ENCODE data around the gene NEB. TPM values are rescaled to one million over a fixed set of nuclear protein-coding genes. Genes with fewer than 3 reads are reported as not detected.
"Not testable (repeated sequence)": the region's sequence is repeated elsewhere in the genome, so short reads cannot be mapped to it uniquely, and the experiment has no call there.

The NEB gene
- polyA plus RNA-seq, 1 donor from 2014 or later, result 0.38 TPM

DNA sequence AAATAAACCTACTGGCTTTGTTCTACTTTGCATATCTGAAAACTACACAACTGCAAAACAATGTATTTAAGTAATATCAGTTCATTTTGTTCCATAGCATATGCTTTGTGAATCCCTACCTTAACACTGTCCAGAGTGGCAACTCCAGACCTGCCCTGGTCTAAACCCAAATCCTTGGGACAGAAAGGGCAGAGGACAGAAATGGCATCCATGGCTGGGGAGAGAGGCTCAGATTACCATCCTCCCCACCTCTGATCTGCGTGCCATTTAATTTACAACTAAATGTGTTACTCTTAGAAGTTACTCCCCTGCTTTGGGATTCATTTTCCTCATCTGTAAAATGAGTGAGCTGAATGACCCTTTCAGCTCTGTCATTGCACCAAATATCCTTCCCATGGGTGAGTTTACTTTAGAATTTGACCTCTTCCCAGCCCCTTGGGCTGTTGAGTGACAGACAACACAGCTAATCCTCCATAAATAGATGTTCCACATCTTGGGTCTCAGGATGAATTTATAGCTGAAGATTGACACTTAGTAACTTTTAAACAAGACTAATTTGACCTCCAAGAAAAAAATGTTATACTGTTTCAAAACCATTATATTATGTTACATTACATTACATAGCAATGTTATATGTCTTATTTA is 20.1 kb upstream of the NEB start:
- no peak overlapping the region for H2AFZ ChIP-seq (ENCODE audit: low read depth, low read length)
- H3K27ac ChIP-seq (ENCODE audit: low read length), result no peak overlapping the region
- no peaks in the 10 kb centered on the region for H3F3A ChIP-seq (ENCODE audit: insufficient read depth, low read length, poor library complexity, severe bottlenecking)
- no peaks in the 10 kb centered on the region for H3K36me3 ChIP-seq (ENCODE audit: insufficient read depth, low read length)
- no peaks in the 10 kb centered on the region for H3K9me2 ChIP-seq (ENCODE audit: insufficient read depth, low read length)
- H4K20me1 ChIP-seq (ENCODE audit: insufficient read depth), result no peaks in the 10 kb centered on the region
- H3K27me3 ChIP-seq (ENCODE audit: insufficient read depth, low read depth, low read length), result no peaks in the 10 kb centered on the region
- no peaks in the 10 kb centered on the region for H3K79me2 ChIP-seq (replicated peaks; ENCODE audit: insufficient read depth, low read length)
- no peak overlapping the region for H3K9ac ChIP-seq (ENCODE audit: low read length)
- H3K9me3 ChIP-seq (ENCODE audit: low read length), result no peaks in the 10 kb centered on the region
- no peak overlapping the region for H3K4me3 ChIP-seq (ENCODE audit: low read length)
- H3K4me2 ChIP-seq (ENCODE audit: low read length), result no peak overlapping the region
- TF ChIP-seq EZH2 (IDR thresholded peaks at IDR 0.05; ENCODE audit: borderline replicate concordance, insufficient read depth, low read length, poor library complexity, severe bottlenecking), result no peak
- no peak for TF ChIP-seq MXI1 (conservative IDR thresholded peaks at IDR 0.05; ENCODE audit: poor library complexity, severe bottlenecking)
- no peak for TF ChIP-seq RAD21 (conservative IDR thresholded peaks at IDR 0.05)
- TF ChIP-seq, protein P1, sequence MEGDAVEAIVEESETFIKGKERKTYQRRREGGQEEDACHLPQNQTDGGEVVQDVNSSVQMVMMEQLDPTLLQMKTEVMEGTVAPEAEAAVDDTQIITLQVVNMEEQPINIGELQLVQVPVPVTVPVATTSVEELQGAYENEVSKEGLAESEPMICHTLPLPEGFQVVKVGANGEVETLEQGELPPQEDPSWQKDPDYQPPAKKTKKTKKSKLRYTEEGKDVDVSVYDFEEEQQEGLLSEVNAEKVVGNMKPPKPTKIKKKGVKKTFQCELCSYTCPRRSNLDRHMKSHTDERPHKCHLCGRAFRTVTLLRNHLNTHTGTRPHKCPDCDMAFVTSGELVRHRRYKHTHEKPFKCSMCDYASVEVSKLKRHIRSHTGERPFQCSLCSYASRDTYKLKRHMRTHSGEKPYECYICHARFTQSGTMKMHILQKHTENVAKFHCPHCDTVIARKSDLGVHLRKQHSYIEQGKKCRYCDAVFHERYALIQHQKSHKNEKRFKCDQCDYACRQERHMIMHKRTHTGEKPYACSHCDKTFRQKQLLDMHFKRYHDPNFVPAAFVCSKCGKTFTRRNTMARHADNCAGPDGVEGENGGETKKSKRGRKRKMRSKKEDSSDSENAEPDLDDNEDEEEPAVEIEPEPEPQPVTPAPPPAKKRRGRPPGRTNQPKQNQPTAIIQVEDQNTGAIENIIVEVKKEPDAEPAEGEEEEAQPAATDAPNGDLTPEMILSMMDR (IDR thresholded peaks at IDR 0.05; ENCODE audit: poor library complexity, severe bottlenecking), result no peak
- TF ChIP-seq SMC3 (conservative IDR thresholded peaks at IDR 0.05; ENCODE audit: poor library complexity), result no peak
- no peak for TF ChIP-seq EP300 (conservative IDR thresholded peaks at IDR 0.05; ENCODE audit: poor library complexity, severe bottlenecking)
- TF ChIP-seq TAF1 (IDR thresholded peaks at IDR 0.05; ENCODE audit: low read depth), result no peak
- no peak for TF ChIP-seq POLR2AphosphoS5 (IDR thresholded peaks at IDR 0.05)

DNA sequence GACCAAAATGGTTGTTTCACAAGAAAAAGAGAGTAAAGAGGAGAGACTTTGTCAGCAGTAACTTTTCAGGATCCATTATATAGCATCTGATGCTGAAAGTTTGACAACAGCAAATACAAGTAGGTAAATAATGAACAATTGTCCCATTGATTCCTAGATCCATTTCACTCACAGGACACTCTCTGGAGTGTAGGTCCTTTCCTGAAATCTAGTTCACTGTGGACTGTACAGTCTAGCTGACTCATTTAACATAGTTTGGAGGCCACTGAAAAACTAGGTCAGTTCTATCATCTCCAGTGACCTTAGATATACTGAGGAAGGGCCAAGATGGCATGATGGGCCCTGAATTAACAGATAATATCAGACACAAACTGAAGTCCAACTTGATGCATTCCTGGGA is 19.3 kb upstream of the NEB start:
- H3F3A ChIP-seq (ENCODE audit: insufficient read depth, low read length, poor library complexity, severe bottlenecking), result no peaks in the 10 kb centered on the region
- TF ChIP-seq RAD21 (conservative IDR thresholded peaks at IDR 0.05) (no peak), EP300 (conservative IDR thresholded peaks at IDR 0.05; ENCODE audit: poor library complexity, severe bottlenecking) (no peak), POLR2AphosphoS5 (IDR thresholded peaks at IDR 0.05) (no peak)
- TF ChIP-seq, protein P2, sequence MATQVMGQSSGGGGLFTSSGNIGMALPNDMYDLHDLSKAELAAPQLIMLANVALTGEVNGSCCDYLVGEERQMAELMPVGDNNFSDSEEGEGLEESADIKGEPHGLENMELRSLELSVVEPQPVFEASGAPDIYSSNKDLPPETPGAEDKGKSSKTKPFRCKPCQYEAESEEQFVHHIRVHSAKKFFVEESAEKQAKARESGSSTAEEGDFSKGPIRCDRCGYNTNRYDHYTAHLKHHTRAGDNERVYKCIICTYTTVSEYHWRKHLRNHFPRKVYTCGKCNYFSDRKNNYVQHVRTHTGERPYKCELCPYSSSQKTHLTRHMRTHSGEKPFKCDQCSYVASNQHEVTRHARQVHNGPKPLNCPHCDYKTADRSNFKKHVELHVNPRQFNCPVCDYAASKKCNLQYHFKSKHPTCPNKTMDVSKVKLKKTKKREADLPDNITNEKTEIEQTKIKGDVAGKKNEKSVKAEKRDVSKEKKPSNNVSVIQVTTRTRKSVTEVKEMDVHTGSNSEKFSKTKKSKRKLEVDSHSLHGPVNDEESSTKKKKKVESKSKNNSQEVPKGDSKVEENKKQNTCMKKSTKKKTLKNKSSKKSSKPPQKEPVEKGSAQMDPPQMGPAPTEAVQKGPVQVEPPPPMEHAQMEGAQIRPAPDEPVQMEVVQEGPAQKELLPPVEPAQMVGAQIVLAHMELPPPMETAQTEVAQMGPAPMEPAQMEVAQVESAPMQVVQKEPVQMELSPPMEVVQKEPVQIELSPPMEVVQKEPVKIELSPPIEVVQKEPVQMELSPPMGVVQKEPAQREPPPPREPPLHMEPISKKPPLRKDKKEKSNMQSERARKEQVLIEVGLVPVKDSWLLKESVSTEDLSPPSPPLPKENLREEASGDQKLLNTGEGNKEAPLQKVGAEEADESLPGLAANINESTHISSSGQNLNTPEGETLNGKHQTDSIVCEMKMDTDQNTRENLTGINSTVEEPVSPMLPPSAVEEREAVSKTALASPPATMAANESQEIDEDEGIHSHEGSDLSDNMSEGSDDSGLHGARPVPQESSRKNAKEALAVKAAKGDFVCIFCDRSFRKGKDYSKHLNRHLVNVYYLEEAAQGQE (IDR thresholded peaks at IDR 0.05; ENCODE audit: borderline replicate concordance), result no peak
- no peaks in the 10 kb centered on the region for H3K27me3 ChIP-seq (ENCODE audit: insufficient read depth, low read depth, low read length)
- no peaks in the 10 kb centered on the region for H3K36me3 ChIP-seq (ENCODE audit: insufficient read depth, low read length)
- H3K9me3 ChIP-seq (ENCODE audit: low read length), result no peaks in the 10 kb centered on the region
- H2AFZ ChIP-seq (ENCODE audit: low read depth, low read length), result no peak overlapping the region
- no peaks in the 10 kb centered on the region for H3K79me2 ChIP-seq (replicated peaks; ENCODE audit: insufficient read depth, low read length)
- H3K27ac ChIP-seq (ENCODE audit: low read length), result no peak overlapping the region
- H4K20me1 ChIP-seq (ENCODE audit: insufficient read depth), result no peaks in the 10 kb centered on the region
- no peaks in the 10 kb centered on the region for H3K9me2 ChIP-seq (ENCODE audit: insufficient read depth, low read length)
- no peak overlapping the region for H3K4me3 ChIP-seq (ENCODE audit: low read length)
- H3K9ac ChIP-seq (ENCODE audit: low read length), result no peak overlapping the region
- no peak overlapping the region for H3K4me2 ChIP-seq (ENCODE audit: low read length)

DNA sequence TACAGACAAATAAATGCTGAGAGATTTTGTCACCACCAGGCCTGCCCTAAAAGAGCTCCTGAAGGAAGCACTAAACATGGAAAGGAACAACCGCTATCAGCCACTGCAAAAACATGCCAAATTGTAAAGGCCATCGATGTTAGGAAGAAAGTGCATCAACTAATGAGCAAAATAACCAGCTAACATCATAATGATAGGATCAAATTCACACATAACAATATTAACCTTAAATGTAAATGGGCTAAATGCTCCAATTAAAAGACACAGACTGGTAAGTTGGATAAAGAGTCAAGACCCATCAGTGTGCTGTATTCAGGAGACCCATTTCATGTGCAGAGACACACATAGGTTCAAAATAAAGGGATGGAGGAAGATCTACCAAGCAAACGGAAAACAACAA is 11.0 kb upstream of the NEB start:
- not testable (repeated sequence) for H3K9me3 ChIP-seq (ENCODE audit: low read length); H3K79me2 ChIP-seq (replicated peaks; ENCODE audit: insufficient read depth, low read length); H3K9ac ChIP-seq (ENCODE audit: low read length); H3K27me3 ChIP-seq (ENCODE audit: insufficient read depth, low read depth, low read length); H3K36me3 ChIP-seq (ENCODE audit: insufficient read depth, low read length); H2AFZ ChIP-seq (ENCODE audit: low read depth, low read length); H3K4me3 ChIP-seq (ENCODE audit: low read length); H3F3A ChIP-seq (ENCODE audit: insufficient read depth, low read length, poor library complexity, severe bottlenecking); H3K27ac ChIP-seq (ENCODE audit: low read length); H4K20me1 ChIP-seq (ENCODE audit: insufficient read depth); H3K9me2 ChIP-seq (ENCODE audit: insufficient read depth, low read length); H3K4me2 ChIP-seq (ENCODE audit: low read length)
